NCI-H1417 treated with DMSO at 0.1 percent for 48 hours (cell line): ENCODE data around the gene ZNF322.
A peak's percentile ranks its signal among the peaks of the same experiment; 100 is the strongest.
"Not testable (repeated sequence)": the region's sequence is repeated elsewhere in the genome, so short reads cannot be mapped to it uniquely, and the experiment has no call there.

ENCODE experiments used
- DNase-seq: peaks from one replicate; lab custom pipeline; 2025; lab: John Stamatoyannopoulos, UW

Gene ZNF322, protein sequence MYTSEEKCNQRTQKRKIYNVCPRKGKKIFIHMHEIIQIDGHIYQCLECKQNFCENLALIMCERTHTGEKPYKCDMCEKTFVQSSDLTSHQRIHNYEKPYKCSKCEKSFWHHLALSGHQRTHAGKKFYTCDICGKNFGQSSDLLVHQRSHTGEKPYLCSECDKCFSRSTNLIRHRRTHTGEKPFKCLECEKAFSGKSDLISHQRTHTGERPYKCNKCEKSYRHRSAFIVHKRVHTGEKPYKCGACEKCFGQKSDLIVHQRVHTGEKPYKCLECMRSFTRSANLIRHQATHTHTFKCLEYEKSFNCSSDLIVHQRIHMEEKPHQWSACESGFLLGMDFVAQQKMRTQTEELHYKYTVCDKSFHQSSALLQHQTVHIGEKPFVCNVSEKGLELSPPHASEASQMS

DNA sequence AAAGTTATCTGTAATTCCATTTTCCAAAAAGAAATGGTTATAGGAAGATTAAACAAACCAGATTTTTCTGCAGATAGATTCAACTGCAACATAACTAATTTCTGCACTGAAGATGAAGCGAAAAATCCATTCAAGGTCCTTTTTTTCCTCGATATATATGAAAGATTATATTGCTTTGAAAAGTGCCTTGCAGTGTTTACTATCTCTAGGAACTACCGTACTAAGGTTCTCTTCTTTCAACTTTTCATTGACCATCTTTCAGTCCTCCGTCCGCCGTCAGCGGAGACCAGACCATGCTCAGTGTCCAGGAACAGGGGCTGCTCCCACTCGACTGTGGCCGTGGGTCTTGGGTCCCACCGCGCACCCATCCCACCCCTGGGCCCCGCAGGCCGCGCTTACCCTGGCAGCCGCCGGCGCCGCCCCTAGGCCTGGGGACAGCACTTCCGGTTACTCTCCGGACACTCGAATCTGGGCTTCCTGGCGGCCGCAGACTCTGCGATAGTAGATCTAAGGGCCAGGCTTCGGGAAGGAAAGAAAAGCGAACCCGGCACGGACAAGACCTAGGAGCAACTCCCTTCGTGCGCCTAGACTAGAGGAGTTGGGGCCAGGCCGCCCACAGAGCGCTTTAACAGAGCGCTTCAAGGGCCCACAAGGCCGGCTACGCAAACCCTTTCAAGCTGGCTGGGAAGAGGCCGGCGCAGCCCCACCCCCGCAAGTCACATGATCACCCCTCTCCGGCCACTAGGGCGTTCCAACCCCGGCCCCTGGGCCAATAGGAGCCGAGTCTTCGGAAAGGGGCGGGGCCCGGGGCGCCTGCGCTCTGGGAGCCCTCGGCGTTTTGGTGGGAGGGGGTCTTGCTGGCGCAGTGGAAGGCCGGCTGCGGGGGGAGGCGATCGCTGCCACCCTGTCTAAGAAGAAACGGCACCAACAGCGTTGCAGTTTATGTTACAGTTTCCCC is at the start of gene ZNF322:
ZNF322 (minus strand) TSS at position 705 of the 958 bp plus-strand sequence. CDS start 21,193 bp downstream, outside the sequence.
- DNase-seq, result peak; percentile 84

DNA sequence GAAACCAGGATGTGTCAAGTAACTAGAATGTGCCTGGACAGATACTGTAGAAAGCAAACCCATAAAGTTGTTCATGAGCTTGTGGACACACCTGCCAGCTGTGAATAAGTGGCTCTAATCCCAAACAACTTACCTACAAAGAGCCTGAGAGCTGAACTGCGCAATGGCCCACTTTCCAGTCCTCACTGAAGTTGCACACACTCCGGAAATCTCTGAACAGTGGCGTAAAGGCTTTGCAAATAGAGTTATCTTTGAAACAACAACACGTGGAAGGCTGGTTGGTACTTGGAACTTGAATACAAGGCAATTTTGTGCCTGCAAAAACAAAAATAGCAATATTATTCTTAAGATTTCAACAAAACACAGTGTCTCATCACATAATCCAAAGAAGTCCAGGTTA is 46.2 kb upstream of the ZNF322 start:
- not testable (repeated sequence) for DNase-seq

DNA sequence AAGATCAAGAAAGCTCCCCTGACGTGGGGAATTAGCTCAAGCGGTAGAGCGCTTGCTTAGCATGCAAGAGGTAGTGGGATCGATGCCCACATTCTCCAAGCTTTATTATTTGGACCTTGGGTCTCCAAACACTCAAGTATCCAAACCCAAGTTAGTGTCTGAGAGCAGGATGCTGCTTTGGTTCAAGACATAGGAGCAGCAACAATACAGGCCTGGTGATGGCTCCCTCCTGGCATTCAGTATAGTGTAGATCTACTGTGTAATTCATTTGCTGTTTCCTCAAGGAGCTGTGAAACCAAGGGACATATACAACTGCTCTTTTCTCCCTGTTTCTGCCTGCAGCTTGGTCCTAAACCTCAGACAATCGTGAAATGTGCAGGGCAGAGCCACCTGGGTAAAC is 45.8 kb upstream of the ZNF322 start:
- not testable (repeated sequence) for DNase-seq

DNA sequence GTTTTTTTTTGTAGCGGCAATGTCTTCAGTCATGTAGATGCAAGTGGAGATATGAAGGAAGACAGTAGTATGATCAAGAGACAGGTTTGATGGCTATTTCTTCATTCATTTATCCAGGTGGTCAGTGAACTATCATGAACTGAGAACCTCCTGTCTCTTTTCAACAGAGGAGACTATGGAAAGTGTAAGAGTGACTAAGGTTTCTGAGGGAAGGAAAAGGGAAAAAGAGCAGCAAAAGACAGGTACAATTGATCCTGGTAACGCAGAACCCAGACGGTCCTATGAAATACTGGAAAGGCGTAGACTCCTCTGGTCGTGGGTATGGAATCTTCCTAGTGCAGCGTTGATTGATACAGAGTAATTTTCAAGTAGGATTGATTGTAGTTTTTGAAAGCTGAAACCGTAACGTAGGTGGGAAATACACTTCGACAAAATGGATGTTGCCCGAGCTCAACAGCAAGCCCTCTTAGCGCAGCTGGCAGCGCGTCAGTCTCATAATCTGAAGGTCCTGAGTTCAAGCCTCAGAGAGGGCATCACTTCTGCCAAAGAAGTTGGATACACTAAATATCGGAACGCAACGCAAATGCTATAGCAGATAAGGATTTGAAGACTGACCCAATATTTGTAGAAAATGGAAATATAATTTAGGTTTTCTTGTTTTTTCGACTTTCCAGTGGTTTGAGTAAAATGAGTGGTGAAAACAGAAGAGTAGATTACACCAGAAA is 41.6 kb upstream of the ZNF322 start:
- not testable (repeated sequence) for DNase-seq

DNA sequence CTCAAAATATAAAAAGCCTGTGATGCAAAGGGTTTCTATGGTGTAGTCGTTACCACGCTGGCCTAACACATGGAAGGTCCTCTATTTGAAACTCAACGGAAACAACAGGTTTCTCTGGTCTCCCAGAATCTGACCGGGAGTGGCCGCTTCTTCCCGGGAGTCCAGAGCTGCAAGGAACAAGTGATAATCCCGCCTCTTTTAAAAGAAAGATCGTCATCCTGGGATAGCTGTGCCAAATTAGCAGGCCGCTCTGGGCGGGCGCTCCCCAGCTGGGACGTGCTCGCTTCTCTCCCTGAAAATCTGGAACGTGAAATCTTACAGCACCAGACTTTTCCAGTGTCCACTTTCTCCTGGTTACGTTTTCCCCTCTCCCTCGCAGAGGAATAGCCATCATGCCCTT is 38.0 kb upstream of the ZNF322 start:
- not testable (repeated sequence) for DNase-seq

DNA sequence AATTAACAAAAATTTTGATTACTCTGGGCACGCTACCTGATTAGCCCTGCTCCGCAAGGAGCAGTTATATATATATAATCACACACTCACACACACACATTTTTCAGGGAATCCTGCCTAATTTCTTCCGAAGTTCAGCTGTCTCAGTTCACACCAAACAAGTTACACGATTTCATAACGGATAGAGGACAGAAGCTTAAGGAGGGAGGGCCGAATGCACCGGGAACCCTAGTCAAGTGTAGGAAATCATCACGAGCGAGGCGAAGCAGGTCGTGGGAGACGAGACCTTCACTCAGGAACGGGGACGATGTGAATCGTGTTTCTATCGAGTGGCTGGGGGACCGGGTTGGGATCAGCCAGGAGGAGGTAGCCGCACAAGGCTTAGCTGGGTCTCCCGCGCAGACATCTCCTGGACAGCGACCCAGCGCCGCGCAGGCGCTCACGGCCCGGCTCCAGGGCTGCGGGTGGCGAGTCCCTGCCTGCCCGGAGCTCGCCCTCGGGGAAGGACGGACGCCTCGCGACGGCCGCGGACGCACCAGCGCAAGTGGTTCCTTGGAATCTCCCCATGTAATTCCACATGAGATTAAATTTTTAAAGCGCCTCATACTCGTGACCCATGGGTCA is 29.9 kb upstream of the ZNF322 start:
- DNase-seq, result not testable (repeated sequence)

DNA sequence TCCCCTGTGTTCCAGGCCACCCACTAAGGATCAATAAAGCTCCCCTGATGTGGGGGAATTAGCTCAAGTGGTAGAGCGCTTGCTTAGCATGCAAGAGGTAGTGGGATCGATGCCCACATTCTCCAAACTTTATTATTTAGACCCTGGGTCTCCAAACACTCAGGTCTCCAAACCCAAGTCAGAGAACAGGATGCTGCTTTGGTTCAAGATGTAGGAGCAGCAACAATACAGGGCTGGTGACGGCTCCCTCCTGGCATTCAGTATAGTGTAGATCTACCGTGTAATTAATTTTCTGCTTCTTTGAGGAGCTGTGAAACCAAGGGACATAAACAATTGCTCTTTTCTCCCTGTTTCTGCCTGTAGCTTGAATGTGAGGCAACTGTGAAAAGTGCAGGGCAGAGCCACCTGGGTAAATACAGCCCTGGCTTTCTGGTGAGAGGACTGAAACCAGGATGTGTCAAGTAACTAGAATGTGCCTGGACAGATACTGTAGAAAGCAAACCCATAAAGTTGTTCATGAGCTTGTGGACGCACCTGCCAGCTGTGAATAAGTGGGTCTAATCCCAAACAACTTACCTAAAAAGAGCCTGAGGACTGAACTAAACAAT is 23.0 kb upstream of the ZNF322 start:
- not testable (repeated sequence) for DNase-seq

DNA sequence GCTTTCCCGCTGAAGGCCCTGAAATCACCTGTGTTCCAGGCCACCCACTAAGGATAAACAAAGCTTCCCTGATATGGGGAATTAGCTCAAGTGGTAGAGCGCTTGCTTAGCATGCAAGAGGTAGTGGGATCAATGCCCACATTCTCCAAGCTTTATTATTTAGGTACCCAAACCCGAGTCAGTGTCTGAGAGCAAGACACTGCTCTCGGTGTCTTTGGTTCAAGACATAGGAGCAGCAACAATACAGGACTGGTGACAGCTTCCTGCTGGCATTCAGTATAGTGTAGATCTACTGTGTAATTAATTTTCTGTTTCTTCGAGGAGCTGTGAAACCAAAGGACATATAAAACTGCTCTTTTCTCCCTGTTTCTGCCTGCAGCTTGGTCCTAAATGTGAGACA is 13.7 kb upstream of the ZNF322 start:
- DNase-seq, result not testable (repeated sequence)

DNA sequence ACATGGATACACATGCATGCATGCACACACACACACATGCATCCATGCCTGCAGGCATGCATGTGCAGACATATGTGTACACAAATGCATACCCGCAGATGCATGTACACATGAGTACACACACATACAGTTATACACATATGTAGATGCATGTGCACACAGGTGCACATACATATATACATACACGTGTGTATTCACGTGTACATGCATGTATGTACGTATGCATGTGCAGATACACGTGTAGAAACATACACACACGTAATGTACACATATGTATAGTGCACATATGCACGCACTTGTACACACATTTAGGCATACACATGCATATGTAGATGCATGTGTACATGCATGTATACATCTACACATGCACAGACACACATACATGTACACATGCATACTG is 11.0 kb upstream of the ZNF322 start:
- not testable (repeated sequence) for DNase-seq

DNA sequence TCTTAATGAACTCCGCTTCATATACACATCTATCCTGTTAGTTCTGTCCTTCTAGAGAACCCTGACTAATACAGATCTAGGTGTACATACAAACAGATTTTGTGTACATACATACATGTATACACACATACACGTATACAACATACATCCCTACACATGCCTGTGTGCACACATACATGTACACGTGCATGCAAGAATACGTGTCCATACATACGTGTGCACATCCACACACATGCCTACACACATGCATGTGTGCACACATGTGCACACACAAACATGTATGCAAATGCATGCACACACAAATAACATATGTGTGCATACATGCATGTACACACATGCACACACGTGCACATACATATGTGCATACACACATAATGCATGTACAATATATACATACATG is 10.5 kb upstream of the ZNF322 start:
- DNase-seq, result not testable (repeated sequence)

DNA sequence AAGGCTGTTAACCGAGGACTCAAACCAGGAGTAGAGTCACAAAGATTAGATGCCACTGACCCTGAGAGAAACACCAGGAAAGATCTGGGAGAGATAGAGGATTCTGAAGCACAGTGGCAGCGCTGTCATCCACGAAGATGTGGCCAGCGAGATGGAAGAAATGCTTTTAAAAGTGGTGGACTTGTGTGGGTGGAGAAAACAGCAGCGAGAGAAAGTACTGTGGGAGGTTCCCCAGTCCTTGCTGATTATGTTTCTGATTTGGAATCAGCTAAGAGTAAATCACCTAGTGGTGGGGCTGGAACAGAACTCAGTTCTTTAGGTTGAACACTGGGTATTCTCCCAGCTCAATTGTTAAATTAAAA is 435 bp upstream of the ZNF322 start:
- DNase-seq, result no peak

DNA sequence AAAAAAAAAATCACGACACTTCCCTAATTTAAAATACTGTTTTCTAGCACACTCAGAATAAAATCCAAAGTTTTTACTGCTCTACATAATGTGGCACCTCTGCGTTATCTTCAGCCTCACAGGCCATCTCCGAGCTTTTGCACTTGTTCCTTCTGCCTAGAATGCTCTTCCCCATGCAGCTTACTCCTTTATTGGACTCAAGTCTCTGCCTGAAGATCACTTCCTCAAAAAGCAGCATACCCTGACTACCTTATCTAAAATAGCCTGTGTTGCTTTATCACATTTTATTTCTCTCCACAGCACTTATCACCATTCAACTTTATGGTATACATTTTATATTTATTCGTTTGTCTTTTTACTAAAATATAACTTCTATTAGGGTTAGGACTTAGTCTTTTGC is 2.3 kb downstream of the ZNF322 start:
- no peak for DNase-seq

DNA sequence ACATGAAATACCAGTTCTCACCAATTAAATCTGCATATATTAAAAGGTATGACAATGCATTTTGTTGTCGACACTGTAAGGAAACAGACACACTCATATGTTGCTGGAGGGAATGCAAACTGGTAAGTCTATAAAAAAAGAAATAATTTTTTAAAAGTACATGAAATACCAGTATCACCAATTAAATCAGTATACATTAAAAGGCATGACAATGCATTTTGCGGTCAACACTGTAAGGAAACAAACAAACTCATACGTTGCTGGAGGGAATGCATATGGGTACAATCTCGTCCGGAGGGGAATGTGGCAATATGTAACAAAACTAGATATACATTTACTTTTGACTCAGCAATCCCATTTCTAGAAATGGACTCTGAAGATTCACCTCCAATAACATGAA is 6.5 kb downstream of the ZNF322 start:
- DNase-seq, result no peak

DNA sequence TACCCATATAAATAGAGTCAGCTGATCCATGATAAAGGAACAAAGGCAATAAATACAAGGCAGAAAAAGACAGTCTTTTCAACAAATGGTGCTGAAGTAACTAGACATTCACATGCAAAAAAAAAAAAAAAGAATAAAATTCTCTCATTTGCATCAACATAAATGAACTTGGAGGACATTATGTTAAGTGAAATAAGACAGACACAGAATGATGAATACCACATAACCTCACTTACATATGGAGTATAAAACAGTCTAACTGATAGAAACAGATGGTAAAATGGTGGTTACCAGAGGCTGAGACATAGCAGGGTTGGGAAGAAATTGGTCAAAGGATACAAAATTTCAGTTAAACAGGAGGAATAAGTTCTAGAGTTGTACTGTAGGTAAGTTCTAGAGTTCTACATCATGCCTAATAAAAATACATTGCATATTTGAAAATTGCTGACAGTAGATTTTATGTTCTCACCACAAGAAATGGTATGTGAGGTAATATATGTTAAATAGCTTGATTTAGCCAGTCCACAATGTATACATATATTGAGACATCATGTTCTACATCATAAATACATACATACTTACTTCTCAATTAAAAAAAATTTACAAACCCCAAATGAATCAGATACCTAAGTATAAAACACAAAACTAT is 8.3 kb downstream of the ZNF322 start:
- DNase-seq, result no peak

DNA sequence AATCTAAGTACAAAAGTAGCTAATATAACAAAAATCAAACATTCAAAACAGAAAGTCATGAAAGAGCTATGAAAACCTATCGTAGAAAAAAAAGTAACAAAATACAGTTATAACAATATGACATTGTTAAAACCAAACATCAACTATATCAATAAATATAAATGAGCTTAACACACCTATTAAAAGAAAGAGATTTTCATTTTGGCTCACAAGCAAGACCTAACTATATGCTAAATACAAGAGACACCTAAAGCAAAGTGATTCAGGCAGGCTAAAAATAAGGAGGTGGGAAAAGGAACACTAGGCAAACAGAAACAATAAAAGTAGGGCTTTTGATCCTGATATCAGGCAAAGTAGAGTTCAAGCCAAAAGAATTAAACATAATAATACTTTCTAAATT is 13.5 kb downstream of the ZNF322 start:
- no peak for DNase-seq

DNA sequence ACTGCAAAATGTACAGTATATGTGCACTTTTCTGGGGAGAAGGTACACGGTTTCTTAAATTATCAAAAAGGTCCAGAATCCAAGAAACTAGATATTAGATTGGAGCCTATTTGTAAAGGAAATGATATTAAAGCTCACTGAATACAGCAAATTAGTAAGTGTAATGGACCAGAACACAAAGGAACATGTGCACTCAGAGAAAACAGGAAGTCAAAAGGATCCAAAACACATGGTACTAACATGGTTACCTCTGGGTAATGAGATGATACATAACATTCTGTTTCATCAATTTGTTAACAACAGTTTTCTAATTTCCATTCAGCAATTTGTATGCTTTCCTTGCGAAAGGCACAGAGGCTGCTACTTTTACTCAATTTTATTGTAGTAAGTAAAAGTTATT is 18.7 kb downstream of the ZNF322 start:
- DNase-seq, result no peak

DNA sequence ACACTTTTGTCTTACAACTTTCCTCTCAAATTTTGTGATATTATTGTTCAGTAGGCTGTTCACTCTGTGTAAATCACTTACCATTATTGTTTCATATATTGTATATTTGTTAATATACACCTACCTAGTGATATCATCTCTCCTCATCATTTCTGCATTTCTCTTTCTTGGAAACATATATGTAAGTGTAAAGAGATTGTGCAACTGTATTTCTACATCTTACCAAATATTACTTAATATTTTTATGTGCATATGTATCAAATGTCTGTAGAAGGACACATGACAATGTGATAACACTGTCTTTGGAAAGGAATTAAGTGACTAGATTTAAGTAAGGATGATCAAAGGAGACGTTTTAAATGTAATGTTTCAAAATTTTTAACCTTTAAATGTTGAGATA is 30.2 kb downstream of the ZNF322 start:
- DNase-seq, result no peak

DNA sequence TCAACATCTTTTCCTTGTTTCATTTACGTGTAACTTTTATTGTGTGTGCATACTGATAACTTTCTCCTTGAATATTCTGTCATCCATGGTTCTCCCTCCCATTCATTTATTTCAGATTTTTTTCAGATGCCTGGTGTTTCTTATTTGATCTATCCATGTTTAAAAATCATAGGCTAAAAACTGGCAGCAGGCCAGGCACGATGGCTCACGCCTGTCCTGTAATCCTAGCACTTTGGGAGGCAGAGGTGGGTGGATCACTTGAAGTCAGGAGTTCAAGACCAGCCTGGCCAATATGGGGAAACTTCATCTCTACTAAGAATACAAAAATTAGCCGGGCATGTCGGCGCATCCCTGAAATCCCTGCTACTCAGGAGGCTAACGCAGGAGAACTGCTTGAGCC is 31.7 kb downstream of the ZNF322 start:
- no peak for DNase-seq

DNA sequence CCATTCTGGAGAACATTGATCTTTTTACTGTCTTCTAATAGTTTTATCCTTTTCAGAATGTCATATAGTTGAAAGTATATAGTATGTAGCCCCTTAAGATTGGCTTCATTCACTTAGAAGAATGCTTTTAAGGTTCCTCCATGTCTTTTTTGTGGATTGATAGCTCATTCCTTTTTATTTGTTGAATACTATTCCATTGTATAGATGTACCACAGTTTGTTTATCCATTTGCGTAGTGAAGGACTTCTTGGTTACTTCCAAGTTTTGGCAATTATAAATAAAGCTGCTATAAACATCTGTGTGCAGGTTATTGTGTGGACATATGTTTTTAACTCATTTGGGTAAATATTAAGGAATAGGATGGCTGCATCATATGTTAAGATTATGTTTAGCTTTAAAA is 35.0 kb downstream of the ZNF322 start:
- DNase-seq, result no peak

DNA sequence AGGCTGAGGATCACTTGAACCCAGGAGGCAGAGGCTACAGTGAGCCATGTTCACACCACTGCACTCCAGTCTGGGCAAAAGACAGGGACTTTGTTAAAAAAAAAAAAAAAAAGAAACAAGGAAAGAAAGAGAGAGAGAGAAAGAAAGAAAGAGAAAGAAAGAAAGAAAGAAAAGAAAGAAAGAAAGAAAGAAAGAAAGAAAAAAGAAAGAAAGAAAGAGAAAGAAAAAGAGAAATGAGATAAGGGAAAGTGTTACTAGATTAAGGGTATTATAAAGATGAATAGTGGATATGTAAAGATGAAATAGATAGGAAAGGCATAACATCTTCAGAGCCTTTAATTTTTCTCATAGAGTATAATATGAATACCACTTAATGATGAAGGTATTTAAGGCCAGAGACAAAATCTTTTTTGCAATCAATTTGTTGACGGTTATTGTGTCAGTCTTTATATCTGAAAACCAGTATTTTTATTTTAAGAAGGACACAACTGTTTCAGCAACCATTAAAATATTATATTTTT is 36.1 kb downstream of the ZNF322 start:
- DNase-seq, result no peak
